LNCaP clone FGC (cell line): ENCODE results near the gene FZD7.

Source experiments
- DNase-seq: peaks from one replicate; pipeline ENCODE4 v3.0.0-alpha.2; 2011; ENCODE audit warnings: low read depth
- H3K4me3 ChIP-seq: 2 replicates; pipeline ENCODE4 v1.5.1; 2011; ENCODE audit warnings: mild to moderate bottlenecking, low read depth, low read length, control low read depth
- TF ChIP-seq, protein P1 (sequence below): IDR thresholded peaks from 2 replicates; pipeline ENCODE4 v1.5.1; 2012; ENCODE audit warnings: mild to moderate bottlenecking; ENCODE audit not compliant: control insufficient read depth, insufficient read depth; ENCODE audit errors: extremely low read depth

Gene FZD7

DNA sequence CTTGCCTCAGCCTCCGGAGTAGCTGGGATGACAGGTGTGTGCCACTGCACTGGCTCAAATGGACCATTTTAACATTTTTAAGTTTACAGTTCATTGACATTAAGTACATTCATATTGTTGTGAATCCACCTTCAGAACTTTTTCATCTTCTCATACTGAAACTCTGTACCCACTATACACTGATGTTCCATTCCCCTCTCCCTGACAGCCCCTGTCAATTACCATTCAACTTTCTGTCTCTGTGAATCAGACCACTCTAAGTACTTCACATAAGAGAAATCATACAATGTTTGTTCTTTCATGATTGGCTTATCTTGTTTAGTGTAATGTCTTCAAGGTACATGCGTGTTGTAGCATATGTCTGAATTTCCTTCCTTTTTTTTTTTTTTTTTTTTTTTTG, 37.5 kb downstream of the FZD7 start:
- H3K4me3 ChIP-seq = no peak overlapping the region
- DNase-seq = no peak
- TF ChIP-seq, protein P1, sequence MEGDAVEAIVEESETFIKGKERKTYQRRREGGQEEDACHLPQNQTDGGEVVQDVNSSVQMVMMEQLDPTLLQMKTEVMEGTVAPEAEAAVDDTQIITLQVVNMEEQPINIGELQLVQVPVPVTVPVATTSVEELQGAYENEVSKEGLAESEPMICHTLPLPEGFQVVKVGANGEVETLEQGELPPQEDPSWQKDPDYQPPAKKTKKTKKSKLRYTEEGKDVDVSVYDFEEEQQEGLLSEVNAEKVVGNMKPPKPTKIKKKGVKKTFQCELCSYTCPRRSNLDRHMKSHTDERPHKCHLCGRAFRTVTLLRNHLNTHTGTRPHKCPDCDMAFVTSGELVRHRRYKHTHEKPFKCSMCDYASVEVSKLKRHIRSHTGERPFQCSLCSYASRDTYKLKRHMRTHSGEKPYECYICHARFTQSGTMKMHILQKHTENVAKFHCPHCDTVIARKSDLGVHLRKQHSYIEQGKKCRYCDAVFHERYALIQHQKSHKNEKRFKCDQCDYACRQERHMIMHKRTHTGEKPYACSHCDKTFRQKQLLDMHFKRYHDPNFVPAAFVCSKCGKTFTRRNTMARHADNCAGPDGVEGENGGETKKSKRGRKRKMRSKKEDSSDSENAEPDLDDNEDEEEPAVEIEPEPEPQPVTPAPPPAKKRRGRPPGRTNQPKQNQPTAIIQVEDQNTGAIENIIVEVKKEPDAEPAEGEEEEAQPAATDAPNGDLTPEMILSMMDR = no peak

DNA sequence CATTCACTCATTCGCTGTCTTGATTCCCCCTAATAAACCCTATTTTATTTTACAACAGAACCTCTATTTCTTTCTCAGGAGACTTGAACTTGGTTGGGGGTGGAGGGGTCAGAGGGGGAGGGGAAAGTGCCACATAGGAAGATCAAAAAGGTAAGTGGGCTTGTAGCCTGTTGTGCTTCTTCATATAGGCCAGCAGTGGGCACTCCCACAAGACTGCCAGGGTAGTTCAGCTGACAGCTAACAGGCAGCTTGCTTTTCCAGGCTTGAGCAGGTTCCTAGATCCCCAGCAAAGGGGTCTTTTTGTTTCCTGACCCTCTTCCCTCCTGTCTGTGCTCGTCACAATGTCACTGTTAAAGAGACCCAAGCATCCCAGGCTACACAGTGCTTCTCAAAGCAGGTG, 38.6 kb downstream of the FZD7 start:
- DNase-seq = no peak
- TF ChIP-seq, protein P1 = peak; percentile 30; the same call in 1 of the 2 replicates
- no peak overlapping the region for H3K4me3 ChIP-seq

- TF ChIP-seq, protein P1 = no peak
- no peak for DNase-seq
Observed at GRCh38 chr2:202072737-202073401, 39.2 kb downstream of the FZD7 start, which contains the start of gene KIAA2012. Gene KIAA2012, plus strand, starts transcription at chr2:202073255. Its CDS starts 373 bp downstream, at chr2:202073628.

GRCh38 chr2:202074324-202074723, 40.7 kb downstream of the FZD7 start:
- H3K4me3 ChIP-seq = no peak overlapping the region
- DNase-seq = no peak
- TF ChIP-seq, protein P1 = no peak

More at GRCh38 chr2:202072737-202073401, 39.2 kb downstream of the FZD7 start, which contains the start of gene KIAA2012:
- no peak within 1 kb of the TSS for H3K4me3 ChIP-seq

- no peak overlapping the region for H3K4me3 ChIP-seq
Observed at GRCh38 chr2:202079310-202079709, 45.7 kb downstream of the FZD7 start.

GRCh38 chr2:202084265-202084664, 50.6 kb downstream of the FZD7 start:
- TF ChIP-seq, protein P1 = no peak
- DNase-seq = no peak
- no peak overlapping the region for H3K4me3 ChIP-seq

More at GRCh38 chr2:202079310-202079709, 45.7 kb downstream of the FZD7 start:
- TF ChIP-seq, protein P1 = no peak
- DNase-seq = no peak
